Urothelium cell line (cell line): ENCODE data around the gene GABRB2.
"Not testable (repeated sequence)": the region's sequence is repeated elsewhere in the genome, so short reads cannot be mapped to it uniquely, and the experiment has no call there.

ENCODE experiments used
- DNase-seq: peaks from one replicate; pipeline ENCODE4 v3.0.0; 2011; ENCODE audit warnings: low spot score, mixed read lengths
- FAIRE-seq: peaks from 2 replicates; lab custom pipeline; 2011; peaks lifted over from hg19 to GRCh38; lab: Jason Lieb, UNC

GABRB2 gene

GRCh38 chr5:161305601-161306000, 240.9 kb downstream of the GABRB2 start:
- DNase-seq (no peak), FAIRE-seq (no peak)

GRCh38 chr5:161302559-161302958, 244.0 kb downstream of the GABRB2 start:
- FAIRE-seq (no peak), DNase-seq (no peak)

GRCh38 chr5:161301586-161301985, 244.9 kb downstream of the GABRB2 start:
- FAIRE-seq (no peak), DNase-seq (no peak)

GRCh38 chr5:161299053-161299452, 247.5 kb downstream of the GABRB2 start:
- DNase-seq (no peak), FAIRE-seq (no peak)

- not testable (repeated sequence) for FAIRE-seq, DNase-seq
Measured at GRCh38 chr5:161297388-161297787, 249.1 kb downstream of the GABRB2 start.

GRCh38 chr5:161295721-161296250, 250.7 kb downstream of the GABRB2 start:
- no peak for DNase-seq
- no peak for FAIRE-seq

- FAIRE-seq (no peak), DNase-seq (no peak)
Measured at GRCh38 chr5:161288071-161288470, 258.5 kb downstream of the GABRB2 start.

GRCh38 chr5:161287436-161287835, 259.1 kb downstream of the GABRB2 start:
- FAIRE-seq = no peak
- DNase-seq = no peak

- FAIRE-seq (no peak), DNase-seq (no peak)
Measured at GRCh38 chr5:161286066-161286655, 260.4 kb downstream of the GABRB2 start.

- DNase-seq = no peak
- FAIRE-seq = no peak
Measured at GRCh38 chr5:161284445-161284844, 262.1 kb downstream of the GABRB2 start.

GRCh38 chr5:161283296-161283695, 263.2 kb downstream of the GABRB2 start:
- no peak for FAIRE-seq
- DNase-seq = no peak

GRCh38 chr5:161278739-161279660, 267.5 kb downstream of the GABRB2 start:
- FAIRE-seq (no peak), DNase-seq (no peak)

- FAIRE-seq (no peak), DNase-seq (no peak)
Measured at GRCh38 chr5:161277011-161277410, 269.5 kb downstream of the GABRB2 start.

GRCh38 chr5:161274951-161275350, 271.6 kb downstream of the GABRB2 start:
- FAIRE-seq = no peak
- DNase-seq = no peak

GRCh38 chr5:161273410-161273809, 273.1 kb downstream of the GABRB2 start:
- no peak for FAIRE-seq

GRCh38 chr5:161271816-161272215, 274.7 kb downstream of the GABRB2 start:
- no peak for DNase-seq
- FAIRE-seq = no peak

More at GRCh38 chr5:161273410-161273809, 273.1 kb downstream of the GABRB2 start:
- no peak for DNase-seq

GRCh38 chr5:161269125-161269524, 277.4 kb downstream of the GABRB2 start:
- DNase-seq (no peak), FAIRE-seq (no peak)

- FAIRE-seq (no peak), DNase-seq (no peak)
Measured at GRCh38 chr5:161266954-161267353, 279.6 kb downstream of the GABRB2 start.

- FAIRE-seq (no peak), DNase-seq (no peak)
Measured at GRCh38 chr5:161265006-161265405, 281.5 kb downstream of the GABRB2 start.

- DNase-seq (no peak), FAIRE-seq (no peak)
Measured at GRCh38 chr5:161263191-161263590, 283.3 kb downstream of the GABRB2 start.

- DNase-seq (no peak), FAIRE-seq (no peak)
Measured at GRCh38 chr5:161261668-161262323, 284.7 kb downstream of the GABRB2 start.
